GM12878 (cell line): ENCODE results near the gene RALGAPA1. TPM values are rescaled to one million over a fixed set of nuclear protein-coding genes. Genes with fewer than 3 reads are reported as not detected.
"Not testable (repeated sequence)": the region's sequence is repeated elsewhere in the genome, so short reads cannot be mapped to it uniquely, and the experiment has no call there.

Experiments used
- ATAC-seq: fragments of 200-7000 bp; cut with Tn5 transposase; 3 replicates; pipeline ENCODE4 v1.9.1; 2020; ENCODE audit warnings: mild to moderate bottlenecking, moderate library complexity
- BruUV-seq: library from RNA; stranded (reverse); fragments of 400-500 nt; replicated peaks from 2 replicates; lab custom pipeline; 2021; lab: Mats Ljungman, UMichigan
- CTCF ChIA-PET: fragments of 300-600 bp; sonication (Branson Sonifier 250); formaldehyde crosslinking; extraction: SDS; loops from one replicate; lab custom pipeline; 2021; ENCODE audit warnings: inconsistent platforms; lab: Yijun Ruan, JAX
- POLR2A ChIA-PET: fragments of 350-600 bp; formaldehyde crosslinking; extraction: SDS; loops from one replicate; lab custom pipeline; 2021; ENCODE audit warnings: inconsistent platforms; lab: Charles Lee
- RAD21 ChIA-PET: fragments of 300-600 bp; sonication (Branson Sonifier 250); formaldehyde crosslinking; loops from one replicate; lab custom pipeline; 2023; ENCODE audit warnings: antibody characterized with exemption; ENCODE audit not compliant: unreplicated experiment; lab: Charles Lee
- SMC1A ChIA-PET: fragments of 300-600 bp; sonication (Branson Sonifier 250); formaldehyde crosslinking; loops from one replicate; lab custom pipeline; 2023; ENCODE audit not compliant: unreplicated experiment, uncharacterized antibody; lab: Charles Lee
- DNase-seq: peaks from one replicate; pipeline ENCODE4 v3.0.0-alpha.2; 2011; ENCODE audit warnings: low read depth, low spot score
- FAIRE-seq: peaks from 3 replicates; lab custom pipeline; 2011; peaks lifted over from hg19 to GRCh38; lab: Jason Lieb, UNC
- H2AFZ ChIP-seq: 2 replicates; pipeline ENCODE4 v1.6.0; 2011; ENCODE audit warnings: low read depth, low read length, control low read depth; ENCODE audit not compliant: control insufficient read depth
- H3K27ac ChIP-seq: 2 replicates; pipeline ENCODE4 v1.5.1; 2011; ENCODE audit warnings: control low read depth; ENCODE audit not compliant: control insufficient read depth, insufficient read depth
- H3K27me3 ChIP-seq, 2 experiments: replicated peaks in 1 of 2; 2 replicates each; pipeline versions ENCODE4 v1.6.0 to v1.6.1; 2011; ENCODE audit warnings: low read length in 1 of 2; ENCODE audit not compliant: control insufficient read depth in 2 of 2, insufficient read depth in 2 of 2
- H3K36me3 ChIP-seq, 2 experiments: 2 replicates each; pipeline ENCODE4 v1.5.1; 2011; ENCODE audit warnings: low read length in 1 of 2; ENCODE audit not compliant: control insufficient read depth in 2 of 2, insufficient read depth in 2 of 2
- H3K4me1 ChIP-seq: 2 replicates; pipeline ENCODE4 v1.6.1; 2011; ENCODE audit warnings: mild to moderate bottlenecking, low read length, moderate library complexity, mixed read lengths; ENCODE audit not compliant: control insufficient read depth, insufficient read depth
- H3K4me2 ChIP-seq: 2 replicates; pipeline ENCODE4 v1.6.0; 2011; ENCODE audit warnings: control low read depth; ENCODE audit not compliant: control insufficient read depth, insufficient read depth
- H3K4me3 ChIP-seq: fragments of 200-600 bp; sonication (generic); 2 replicates; pipeline ENCODE4 v1.5.1; 2016
- H3K79me2 ChIP-seq: 2 replicates; pipeline ENCODE4 v1.6.0; 2011; ENCODE audit warnings: low read length; ENCODE audit not compliant: control insufficient read depth, insufficient read depth
- H3K9ac ChIP-seq: 2 replicates; pipeline ENCODE4 v1.8.0; 2011; ENCODE audit warnings: low read length, control low read depth, mixed read lengths; ENCODE audit not compliant: control insufficient read depth, insufficient read depth
- H3K9me3 ChIP-seq: replicated peaks from 3 replicates; pipeline ENCODE4 v1.5.1; 2011; ENCODE audit warnings: mild to moderate bottlenecking, low read length; ENCODE audit not compliant: control insufficient read depth, insufficient read depth
- H4K20me1 ChIP-seq: 2 replicates; pipeline ENCODE4 v1.6.0; 2011; ENCODE audit not compliant: control insufficient read depth, insufficient read depth
- WGBS: methylation state at CpG from one replicate; pipeline ENCODE4 v1.1.6; 2016; ENCODE audit warnings: low lambda C conversion rate; ENCODE audit not compliant: insufficient replicate concordance, insufficient coverage; ENCODE audit errors: missing lambda C conversion rate; 5-methylcytosine and 5-hydroxymethylcytosine counted together
- in situ Hi-C: fragments of 300-500 bp; cut with MboI; formaldehyde crosslinking; loops from 9 replicates; pipeline ENCODE4 v1.14.3; 2018; ENCODE audit warnings: mixed read lengths
- intact Hi-C: fragments of 100-400 bp; cut with micrococcal nuclease; formaldehyde crosslinking; loops from one replicate; pipeline ENCODE4 v1.14.2; 2022; ENCODE audit not compliant: unreplicated experiment
- polyA plus RNA-seq, 11 experiments: library from polyadenylated mRNA; depleted of rRNA in 4 of 11; unstranded in 6 of 11; stranded (reverse) in 5 of 11; fragments of >200 nt; fragmentation: Nextera tagmentation in 4 of 11; fragmentation: Illumina TruSeq in 1 of 11; extraction: Ambion mirVana in 4 of 11; extraction: Trizol in 1 of 11; gene quantifications; 1 replicate in 1 of 11; 2 replicates in 10 of 11; pipeline versions ENCODE4 v1.2.1 to v1.2.3, GENCODE V29; 2011 to 2016; ENCODE audit warnings: inconsistent platforms in 2 of 11, missing spikeins in 2 of 11, low read depth in 1 of 11
- total RNA-seq, 4 experiments: library from RNA; depleted of rRNA in 3 of 4; stranded (reverse); fragments of >200 nt in 3 of 4; fragmentation: Illumina TruSeq in 1 of 4; extraction: Trizol in 1 of 4; gene quantifications; 2 replicates each; pipeline versions ENCODE4 v1.2.1 to v1.2.3, GENCODE V29; 2013 to 2021

Gene RALGAPA1
- total and polyA plus RNA-seq, 10 of the 15 experiments (the other 5 are each of a cell fraction or from before 2014, with no cell fraction given), result 5.6 to 26.7 (median 14.7) TPM

GRCh38 chr14:35842245-35842644, 33.1 kb upstream of the RALGAPA1 start:
- intact Hi-C loops, BruUV-seq, H3K4me1 ChIP-seq, FAIRE-seq, DNase-seq, POLR2A ChIA-PET, H4K20me1 ChIP-seq, H3K4me3 ChIP-seq, H3K27ac ChIP-seq, ATAC-seq, H3K9ac ChIP-seq, H3K27me3 ChIP-seq, H3K79me2 ChIP-seq, H3K4me2 ChIP-seq, RAD21 ChIA-PET, H2AFZ ChIP-seq, in situ Hi-C loops, H3K9me3 ChIP-seq: not testable (repeated sequence)
- 89% methylated on average over 2 of the region's 2 CpGs for WGBS
- peaks cover 0 to 11% of the 10 kb centered on the region in 2 experiments; a peak in 3 of 4 replicates for H3K36me3 ChIP-seq
- CTCF ChIA-PET, result interaction anchor here (0.7 to 1.3 kb wide), 2 partner anchors 20 to 24 kb away, joined by 3 read pairs; no protein-coding TSS in a partner anchor
- SMC1A ChIA-PET, result interaction anchor here (1.2 kb wide), 1 partner anchor 14 kb away, joined by 3 read pairs; no protein-coding TSS in a partner anchor

- ChIA-PET CTCF (interaction anchor here (0.7 to 1.3 kb wide), 2 partner anchors 20 to 23 kb away, joined by 3 read pairs; no protein-coding TSS in a partner anchor), SMC1A (interaction anchor here (0.5 to 1.2 kb wide), 2 partner anchors 10 to 14 kb away, joined by 3 to 5 read pairs; no protein-coding TSS in a partner anchor), POLR2A (interaction anchor here (0.9 kb wide), 1 partner anchor 16 kb away, joined by 3 read pairs; the partner anchor contains the start of gene BRMS1L)
- in situ Hi-C loops, H3K79me2 ChIP-seq, H3K9me3 ChIP-seq, H3K4me1 ChIP-seq, H3K27ac ChIP-seq, intact Hi-C loops, H2AFZ ChIP-seq, H4K20me1 ChIP-seq, FAIRE-seq, BruUV-seq, ATAC-seq, RAD21 ChIA-PET, H3K27me3 ChIP-seq, H3K4me2 ChIP-seq, DNase-seq, H3K9ac ChIP-seq, H3K4me3 ChIP-seq: not testable (repeated sequence)
- peaks cover 0 to 11% of the 10 kb centered on the region in 2 experiments; a peak in 3 of 4 replicates for H3K36me3 ChIP-seq
- 100% methylated on average over 2 of the region's 2 CpGs for WGBS
Observed at GRCh38 chr14:35841704-35842103, 32.6 kb upstream of the RALGAPA1 start.
